Limb (tissue), 2 donors: ENCODE measurements around the gene SMYD2.

Experiments used
- DNase-seq, 2 donors: peaks; one replicate each; pipeline ENCODE4 v3.0.0-alpha.2; 2016; ENCODE audit errors: extremely low spot score in 2 of 2

SMYD2 gene

GRCh38 chr1:214303141-214303930 lies 22.4 kb downstream of the SMYD2 start:
- no peak for DNase-seq

- DNase-seq: no peak
Observed at GRCh38 chr1:214305164-214305751, 24.3 kb downstream of the SMYD2 start.

- no peak for DNase-seq
Observed at GRCh38 chr1:214306269-214306668, 25.3 kb downstream of the SMYD2 start.

GRCh38 chr1:214310010-214310409 lies 29.1 kb downstream of the SMYD2 start:
- no peak for DNase-seq

- DNase-seq: no peak
Observed at GRCh38 chr1:214310777-214311690, 30.1 kb downstream of the SMYD2 start.

- no peak for DNase-seq
Observed at GRCh38 chr1:214312530-214313051, 31.6 kb downstream of the SMYD2 start.

- DNase-seq: no peak
Observed at GRCh38 chr1:214314178-214314843, 33.4 kb downstream of the SMYD2 start.

- no peak for DNase-seq
Observed at GRCh38 chr1:214316593-214316992, 35.6 kb downstream of the SMYD2 start.

- no peak for DNase-seq
Observed at GRCh38 chr1:214317300-214317699, 36.3 kb downstream of the SMYD2 start.

- DNase-seq: no peak
Observed at GRCh38 chr1:214317734-214318133, 36.8 kb downstream of the SMYD2 start.

GRCh38 chr1:214318356-214318755 lies 37.4 kb downstream of the SMYD2 start:
- no peak for DNase-seq

GRCh38 chr1:214318956-214319736 lies 38.2 kb downstream of the SMYD2 start:
- DNase-seq: no peak

- no peak for DNase-seq
Observed at GRCh38 chr1:214319938-214320337, 39.0 kb downstream of the SMYD2 start.

- no peak for DNase-seq
Observed at GRCh38 chr1:214321705-214322453, 40.9 kb downstream of the SMYD2 start.

GRCh38 chr1:214324896-214325800 lies 44.2 kb downstream of the SMYD2 start:
- no peak for DNase-seq

- DNase-seq: no peak
Observed at GRCh38 chr1:214326406-214326805, 45.4 kb downstream of the SMYD2 start.

- DNase-seq: no peak
Observed at GRCh38 chr1:214327514-214327913, 46.6 kb downstream of the SMYD2 start.

- peak; percentile 85 for DNase-seq
Observed at GRCh38 chr1:214328770-214329469, 48.0 kb downstream of the SMYD2 start.
